Fibroblast of lung (primary cell): ENCODE measurements around the gene ESAM. TPM values are rescaled to one million over a fixed set of nuclear protein-coding genes. Genes with fewer than 3 reads are reported as not detected.

Experiments used
- DNase-seq, 2 donors: peaks; one replicate each; pipeline versions ENCODE4 v3.0.0 to v3.0.0-alpha.2; 2010; ENCODE audit warnings: low read depth in 2 of 2
- H2AFZ ChIP-seq: 2 replicates; pipeline ENCODE4 v1.5.1; 2012; ENCODE audit warnings: low read length, control low read depth, inconsistent platforms
- H3K27ac ChIP-seq: 2 replicates; pipeline ENCODE4 v1.5.1; 2011; ENCODE audit warnings: low read length, control low read depth; ENCODE audit not compliant: insufficient read depth
- H3K27me3 ChIP-seq: 2 replicates; pipeline ENCODE4 v1.5.1; 2011; ENCODE audit warnings: mild to moderate bottlenecking, low read length; ENCODE audit not compliant: control insufficient read depth, insufficient read depth
- H3K36me3 ChIP-seq: 2 replicates; pipeline ENCODE4 v1.5.1; 2011; ENCODE audit warnings: low read length; ENCODE audit not compliant: control insufficient read depth, insufficient read depth
- H3K4me1 ChIP-seq: 2 replicates; pipeline ENCODE4 v1.5.1; 2011; ENCODE audit warnings: low read length; ENCODE audit not compliant: control insufficient read depth, insufficient read depth; ENCODE audit errors: extremely low read depth
- H3K4me2 ChIP-seq: 2 replicates; pipeline ENCODE4 v1.5.1; 2011; ENCODE audit warnings: low read length, control low read depth; ENCODE audit not compliant: insufficient read depth; ENCODE audit errors: extremely low read depth
- H3K4me3 ChIP-seq, 4 experiments: fragments of 200-600 bp in 1 of 4; sonication (generic) in 1 of 4; replicated peaks in 1 of 4; 2 replicates each; pipeline ENCODE4 v1.5.1; 2011 to 2016; ENCODE audit warnings: low read length in 4 of 4, low read depth in 3 of 4, mild to moderate bottlenecking in 3 of 4, control low read depth in 2 of 4, inconsistent platforms in 1 of 4, mixed read lengths in 1 of 4; ENCODE audit not compliant: insufficient read depth in 1 of 4; ENCODE audit errors: control extremely low read depth in 1 of 4
- H3K79me2 ChIP-seq: 2 replicates; pipeline ENCODE4 v1.5.1; 2012; ENCODE audit warnings: mild to moderate bottlenecking, low read length, inconsistent platforms; ENCODE audit not compliant: control insufficient read depth, insufficient read depth
- H3K9ac ChIP-seq: 2 replicates; pipeline ENCODE4 v1.5.1; 2011; ENCODE audit warnings: mild to moderate bottlenecking, low read length, control low read depth; ENCODE audit not compliant: insufficient read depth
- H3K9me3 ChIP-seq: 2 replicates; pipeline ENCODE4 v1.5.1; 2012; ENCODE audit warnings: low read depth, low read length; ENCODE audit not compliant: control insufficient read depth, insufficient read depth
- H4K20me1 ChIP-seq: 2 replicates; pipeline ENCODE4 v1.5.1; 2011; ENCODE audit warnings: low read length; ENCODE audit not compliant: control insufficient read depth, insufficient read depth; ENCODE audit errors: extremely low read depth
- CTCF ChIP-seq, 2 donors: IDR thresholded peaks in 1 of 2; conservative IDR thresholded peaks in 1 of 2; 1 replicate in 1 of 2; 2 replicates in 1 of 2; pipeline ENCODE4 v1.5.1; 2011 to 2012; ENCODE audit warnings: low read length in 2 of 2, control low read depth in 1 of 2, inconsistent platforms in 1 of 2, low read depth in 1 of 2, mild to moderate bottlenecking in 1 of 2
- EZH2 ChIP-seq: IDR thresholded peaks from 2 replicates; pipeline ENCODE4 v1.5.1; 2012; ENCODE audit warnings: low read length, control low read depth, mild to moderate bottlenecking; ENCODE audit errors: missing control alignments
- polyA plus RNA-seq, 2 donors: library from polyadenylated mRNA; depleted of rRNA in 1 of 2; stranded (reverse) in 1 of 2; unstranded in 1 of 2; fragments of >200 nt; gene quantifications; 2 replicates each; pipeline ENCODE4 v1.2.1, GENCODE V29; 2011 to 2012; ENCODE audit warnings: missing spikeins in 1 of 2
- total RNA-seq: library from RNA; depleted of rRNA; stranded (reverse); fragments of >200 nt; gene quantifications from 2 replicates; pipeline ENCODE4 v1.2.1, GENCODE V29; 2014

Gene ESAM
- total and polyA plus RNA-seq, 2 donors (not counting 1 experiment from before 2014, with no cell fraction given), result under 0.01 to 2.7 TPM

GRCh38 chr11:124742555-124742954 lies 19.5 kb downstream of the ESAM start:
- Histone ChIP-seq H3K36me3 (no peaks in the 10 kb centered on the region), H3K9me3 (no peaks in the 10 kb centered on the region), H3K9ac (no peak overlapping the region), H4K20me1 (no peaks in the 10 kb centered on the region), H2AFZ (no peak overlapping the region), H3K4me1 (peaks cover 3% of the 10 kb centered on the region), H3K4me3 (no peak overlapping the region), H3K79me2 (no peaks in the 10 kb centered on the region), H3K27ac (no peak overlapping the region), H3K27me3 (no peaks in the 10 kb centered on the region), H3K4me2 (no peak overlapping the region)
- no peak for DNase-seq
- TF ChIP-seq EZH2 (no peak), CTCF (conservative IDR thresholded peaks at IDR 0.05 in 1 of 2, IDR thresholded peaks at IDR 0.05 in 1 of 2; ENCODE audit: low read depth in 1 of 2, low read length in 2 of 2) (no peak)

GRCh38 chr11:124740277-124740882 lies 21.7 kb downstream of the ESAM start:
- H2AFZ ChIP-seq, result peak overlapping the region; percentile 61
- peak overlapping the region; percentile 59 to 65 (median 62) for H3K4me3 ChIP-seq
- H3K4me2 ChIP-seq, result peak overlapping the region; percentile 91
- no peaks in the 10 kb centered on the region for H3K4me1 ChIP-seq
- no peaks in the 10 kb centered on the region for H3K36me3 ChIP-seq
- H3K27me3 ChIP-seq, result peaks cover 2% of the 10 kb centered on the region
- H3K79me2 ChIP-seq, result no peaks in the 10 kb centered on the region
- DNase-seq, result peak in 1 of 2 donors; percentile 21
- H4K20me1 ChIP-seq, result no peaks in the 10 kb centered on the region
- no peak for TF ChIP-seq EZH2
- peak; percentile 48 to 53 for TF ChIP-seq CTCF (conservative IDR thresholded peaks at IDR 0.05 in 1 of 2, IDR thresholded peaks at IDR 0.05 in 1 of 2; ENCODE audit: low read depth in 1 of 2, low read length in 2 of 2)
- H3K9me3 ChIP-seq, result no peaks in the 10 kb centered on the region
- H3K9ac ChIP-seq, result peak overlapping the region; percentile 45
- H3K27ac ChIP-seq, result no peak overlapping the region

- Histone ChIP-seq H3K9ac (peak within 1 kb of the TSS; percentile 45), H2AFZ (peak within 1 kb of the TSS; percentile 83), H3K79me2 (no peaks in the 10 kb centered on the region), H3K27me3 (peaks cover 2% of the 10 kb centered on the region), H3K27ac (no peak within 1 kb of the TSS), H3K4me3 (peak within 1 kb of the TSS; percentile 59 to 65 (median 62)), H3K4me1 (no peaks in the 10 kb centered on the region), H3K36me3 (no peaks in the 10 kb centered on the region), H4K20me1 (no peaks in the 10 kb centered on the region), H3K4me2 (peak within 1 kb of the TSS; percentile 91), H3K9me3 (no peaks in the 10 kb centered on the region)
- TF ChIP-seq CTCF (conservative IDR thresholded peaks at IDR 0.05 in 1 of 2, IDR thresholded peaks at IDR 0.05 in 1 of 2; ENCODE audit: low read depth in 1 of 2, low read length in 2 of 2), result no peak
- no peak for TF ChIP-seq EZH2
- peak; percentile 80 to 82 for DNase-seq
Observed at GRCh38 chr11:124739479-124740276, 22.4 kb downstream of the ESAM start, which contains the start of gene NRGN. Gene NRGN, plus strand, starts transcription at chr11:124739942. Its CDS starts 143 bp downstream, at chr11:124740085.
